ENCODE results near the gene RHOD.

Gene RHOD

GRCh38 chr11:67119585-67120391 is 63.1 kb downstream of the RHOD start:
- DNase-seq (ENCODE audit: insufficient read length) (no peak), FAIRE-seq (peak; percentile 77)

DNA sequence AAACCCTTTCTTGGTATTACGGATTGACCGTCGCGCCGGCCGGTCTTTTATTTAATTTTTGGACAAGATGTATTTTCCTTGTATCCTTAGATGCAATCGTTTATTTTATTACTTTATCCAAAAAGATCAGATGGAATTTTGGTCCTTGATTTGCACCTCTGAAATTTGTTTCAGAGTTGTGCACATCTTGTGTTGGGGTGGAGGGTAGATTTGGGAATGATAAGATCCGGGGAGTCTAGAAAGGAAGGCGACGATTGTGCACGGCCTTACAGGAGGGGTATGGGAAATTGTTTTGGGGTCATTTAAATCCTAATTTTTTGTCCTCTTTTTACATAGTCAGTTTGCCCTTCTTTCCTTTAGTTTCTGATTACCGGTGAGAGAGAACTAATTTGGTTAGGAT is 63.8 kb downstream of the RHOD start:
- no peak for DNase-seq (ENCODE audit: insufficient read length)
- TF ChIP-seq TAF1 (IDR thresholded peaks at IDR 0.05; ENCODE audit: borderline replicate concordance, low read depth, low read length) (no peak), POLR2A (IDR thresholded peaks at IDR 0.05; ENCODE audit: low read depth, low read length) (no peak), POLR2AphosphoS5 (IDR thresholded peaks at IDR 0.05; ENCODE audit: low read depth, low read length) (no peak)
- FAIRE-seq = no peak

More at GRCh38 chr11:67119585-67120391, 63.1 kb downstream of the RHOD start:
- TF ChIP-seq POLR2A (IDR thresholded peaks at IDR 0.05; ENCODE audit: low read depth, low read length) (no peak), POLR2AphosphoS5 (IDR thresholded peaks at IDR 0.05; ENCODE audit: low read depth, low read length) (no peak), TAF1 (IDR thresholded peaks at IDR 0.05; ENCODE audit: borderline replicate concordance, low read depth, low read length) (no peak)

DNA sequence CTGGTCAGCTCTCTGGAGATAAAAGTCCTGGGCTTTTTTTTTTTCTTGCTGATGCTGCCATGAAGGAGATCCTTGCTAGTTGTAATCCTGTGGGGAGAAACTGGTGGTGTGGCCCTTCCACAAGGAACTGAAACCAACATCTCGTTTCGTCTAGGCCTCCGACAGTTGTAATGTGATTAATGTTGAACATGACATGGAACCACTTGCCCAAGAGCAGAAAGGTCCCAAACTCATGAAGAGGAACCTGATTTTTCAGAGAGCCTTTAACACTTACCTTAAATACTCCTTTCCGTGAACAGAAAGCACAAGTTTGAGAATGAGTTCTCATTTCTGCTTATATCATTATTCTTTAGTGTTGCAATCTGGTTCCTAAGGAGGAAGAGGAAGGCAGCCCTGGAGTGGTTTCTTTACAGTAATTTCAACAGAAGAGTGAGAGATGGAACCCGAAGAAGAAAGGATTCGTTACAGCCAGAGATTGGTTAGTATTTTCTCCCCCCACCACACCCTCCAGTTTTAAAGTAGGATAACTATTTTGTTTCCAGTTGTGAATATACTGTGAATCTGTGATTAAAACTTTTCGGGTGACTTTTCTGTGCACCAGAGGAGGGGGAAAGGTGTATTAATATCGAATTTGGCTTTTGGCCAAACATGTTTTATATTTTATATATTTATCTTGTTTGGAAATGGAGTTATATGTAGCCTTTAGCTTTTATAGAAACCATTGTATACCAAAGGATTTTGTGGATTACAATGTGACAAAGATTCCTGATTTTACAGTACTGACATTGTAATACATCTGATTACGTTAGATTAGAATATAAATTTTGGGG is 64.4 kb downstream of the RHOD start:
- DNase-seq (ENCODE audit: insufficient read length) (no peak), FAIRE-seq (peak; percentile 94)
- TF ChIP-seq TAF1 (IDR thresholded peaks at IDR 0.05; ENCODE audit: borderline replicate concordance, low read depth, low read length) (peak; percentile 56; the same call in 1 of the 2 replicates), POLR2A (IDR thresholded peaks at IDR 0.05; ENCODE audit: low read depth, low read length) (peak; percentile 50), POLR2AphosphoS5 (IDR thresholded peaks at IDR 0.05; ENCODE audit: low read depth, low read length) (0 out of 2 replicates have a peak, but pooled peaks have one; percentile 32)
